DMS114 treated with DMSO at 0.1 percent for 48 hours (cell line): ENCODE data around the gene PGPEP1.
A peak's percentile ranks its signal among the peaks of the same experiment; 100 is the strongest.
"Not testable (repeated sequence)": the region's sequence is repeated elsewhere in the genome, so short reads cannot be mapped to it uniquely, and the experiment has no call there.

Source experiments
- DNase-seq: peaks from one replicate; lab custom pipeline; 2025; ENCODE audit not compliant: unreplicated experiment; lab: John Stamatoyannopoulos, UW

PGPEP1 gene

GRCh38 chr19:18308051-18308947, 32.1 kb upstream of the PGPEP1 start:
- DNase-seq = no peak

- no peak for DNase-seq
These were observed 31.5 kb upstream of the PGPEP1 start for GRCh38 chr19:18308948-18309325.

- DNase-seq = no peak
These were observed 30.8 kb upstream of the PGPEP1 start for GRCh38 chr19:18309525-18310064.

GRCh38 chr19:18310118-18310909, 30.1 kb upstream of the PGPEP1 start:
- DNase-seq = no peak

- DNase-seq = no peak
These were observed 29.4 kb upstream of the PGPEP1 start for GRCh38 chr19:18310966-18311365.

- no peak for DNase-seq
These were observed 28.8 kb upstream of the PGPEP1 start for GRCh38 chr19:18311502-18312091.

GRCh38 chr19:18312092-18312534, 28.3 kb upstream of the PGPEP1 start:
- DNase-seq = no peak

GRCh38 chr19:18313398-18313797, 27.0 kb upstream of the PGPEP1 start:
- DNase-seq = no peak

GRCh38 chr19:18317961-18318800, 22.2 kb upstream of the PGPEP1 start:
- DNase-seq = no peak

GRCh38 chr19:18319591-18320135, 20.7 kb upstream of the PGPEP1 start:
- DNase-seq = no peak

GRCh38 chr19:18320865-18321733, 19.3 kb upstream of the PGPEP1 start:
- DNase-seq = no peak

- DNase-seq = no peak
These were observed 18.7 kb upstream of the PGPEP1 start for GRCh38 chr19:18321734-18322102.

GRCh38 chr19:18322318-18322758, 18.1 kb upstream of the PGPEP1 start:
- DNase-seq = no peak

- peak; percentile 98 for DNase-seq
These were observed 17.5 kb upstream of the PGPEP1 start, which contains the start of gene LSM4 for GRCh38 chr19:18322759-18323460. Gene LSM4, minus strand, starts transcription at chr19:18323076. Its CDS starts 56 bp downstream, at chr19:18323020.

- not testable (repeated sequence) for DNase-seq
These were observed 16.0 kb upstream of the PGPEP1 start for GRCh38 chr19:18324373-18324731.

GRCh38 chr19:18326772-18327171, 13.6 kb upstream of the PGPEP1 start:
- no peak for DNase-seq

- DNase-seq = peak; percentile 85
These were observed 11.9 kb upstream of the PGPEP1 start for GRCh38 chr19:18328340-18329034.

- no peak for DNase-seq
These were observed 11.4 kb upstream of the PGPEP1 start for GRCh38 chr19:18329035-18329376.
